Keratinocyte (primary cell): Measurements from ENCODE around the gene TMEM260. TPM values are rescaled to one million over a fixed set of nuclear protein-coding genes. Genes with fewer than 3 reads are reported as not detected.
A peak's percentile ranks its signal among the peaks of the same experiment; 100 is the strongest.

ENCODE experiments used
- DNase-seq: peaks from one replicate; pipeline ENCODE4 v3.0.0-alpha.2; 2011; ENCODE audit warnings: low read depth, missing footprints, low spot score
- FAIRE-seq: peaks from 2 replicates; lab custom pipeline; 2011; peaks lifted over from hg19 to GRCh38; lab: Jason Lieb, UNC
- H2AFZ ChIP-seq: 2 replicates; pipeline ENCODE4 v1.6.0; 2012; ENCODE audit warnings: low read length, control low read depth, inconsistent platforms; ENCODE audit not compliant: control insufficient read depth
- H3K27ac ChIP-seq: 2 replicates; pipeline ENCODE4 v1.5.1; 2011; ENCODE audit warnings: low read length; ENCODE audit not compliant: control insufficient read depth, insufficient read depth
- H3K27me3 ChIP-seq: 3 replicates; pipeline ENCODE4 v1.6.0; 2011; ENCODE audit warnings: low read length; ENCODE audit not compliant: control insufficient read depth, insufficient read depth; ENCODE audit errors: extremely low read depth
- H3K36me3 ChIP-seq, 2 experiments: 2 replicates in 1 of 2; 3 replicates in 1 of 2; pipeline ENCODE4 v1.5.1; 2011; ENCODE audit warnings: low read length in 2 of 2, mild to moderate bottlenecking in 1 of 2; ENCODE audit not compliant: control insufficient read depth in 2 of 2, insufficient read depth in 2 of 2; ENCODE audit errors: extremely low read depth in 1 of 2
- H3K4me1 ChIP-seq: 3 replicates; pipeline ENCODE4 v1.5.1; 2011; ENCODE audit warnings: low read length; ENCODE audit not compliant: control insufficient read depth, insufficient read depth; ENCODE audit errors: extremely low read depth
- H3K4me2 ChIP-seq: 3 replicates; pipeline ENCODE4 v1.6.0; 2011; ENCODE audit warnings: low read depth, low read length; ENCODE audit not compliant: control insufficient read depth, insufficient read depth; ENCODE audit errors: extremely low read depth
- H3K4me3 ChIP-seq, 3 experiments: fragments of 200-600 bp in 1 of 3; sonication (generic) in 1 of 3; 2 replicates in 2 of 3; 3 replicates in 1 of 3; pipeline ENCODE4 v1.5.1; 2011 to 2016; ENCODE audit warnings: low read length in 3 of 3, mild to moderate bottlenecking in 3 of 3, control low read depth in 2 of 3, inconsistent platforms in 1 of 3, low read depth in 1 of 3, mixed read lengths in 1 of 3, mixed run types in 1 of 3, moderate library complexity in 1 of 3; ENCODE audit not compliant: control insufficient read depth in 2 of 3, insufficient read depth in 2 of 3; ENCODE audit errors: extremely low read depth in 1 of 3
- H3K79me2 ChIP-seq: 2 replicates; pipeline ENCODE4 v1.6.0; 2012; ENCODE audit warnings: low read length; ENCODE audit not compliant: control insufficient read depth, insufficient read depth
- H3K9ac ChIP-seq: 3 replicates; pipeline ENCODE4 v1.6.0; 2011; ENCODE audit warnings: low read length; ENCODE audit not compliant: control insufficient read depth, insufficient read depth; ENCODE audit errors: extremely low read depth
- H3K9me1 ChIP-seq: 3 replicates; pipeline ENCODE4 v1.6.0; 2011; ENCODE audit warnings: low read length; ENCODE audit not compliant: control insufficient read depth, insufficient read depth; ENCODE audit errors: extremely low read depth
- H3K9me3 ChIP-seq: 2 replicates; pipeline ENCODE4 v1.5.1; 2012; ENCODE audit warnings: low read depth, low read length; ENCODE audit not compliant: control insufficient read depth
- H4K20me1 ChIP-seq: 3 replicates; pipeline ENCODE4 v1.6.0; 2011; ENCODE audit warnings: low read length; ENCODE audit not compliant: control insufficient read depth, insufficient read depth; ENCODE audit errors: extremely low read depth
- CTCF ChIP-seq, 3 experiments: IDR thresholded peaks in 1 of 3; conservative IDR thresholded peaks in 1 of 3; optimal IDR thresholded peaks in 1 of 3; 2 replicates in 2 of 3; 3 replicates in 1 of 3; pipeline versions ENCODE3 to v1.5.1; 2011; ENCODE audit warnings: low read length in 3 of 3, mild to moderate bottlenecking in 3 of 3, moderate library complexity in 2 of 3, control low read depth in 1 of 3, inconsistent platforms in 1 of 3; ENCODE audit not compliant: insufficient read depth in 2 of 3; ENCODE audit errors: extremely low read depth in 1 of 3
- EZH2 ChIP-seq: IDR thresholded peaks from one replicate; pipeline ENCODE4 v1.6.1; 2012; ENCODE audit warnings: inconsistent platforms, mild to moderate bottlenecking, low read length, moderate library complexity
- dilution Hi-C: fragments of 300-500 bp; cut with MboI; formaldehyde crosslinking; loops from one replicate; pipeline ENCODE4 v1.7.0; 2020; ENCODE audit warnings: low sequenced_read_pairs; ENCODE audit not compliant: extremely low pct_ligation_motif_present
- polyA plus RNA-seq, 5 experiments: library from polyadenylated mRNA; depleted of rRNA in 3 of 5; stranded (reverse) in 3 of 5; stranded (forward) in 1 of 5; unstranded in 1 of 5; fragments of >200 nt; gene quantifications; 1 replicate in 1 of 5; 2 replicates in 3 of 5; 3 replicates in 1 of 5; pipeline versions ENCODE4 v1.2.1 to v1.2.3, GENCODE V29; 2011 to 2012; ENCODE audit warnings: missing spikeins in 2 of 5, low read depth in 1 of 5, low replicate concordance in 1 of 5

Gene TMEM260
- polyA plus RNA-seq, 1 donor (not counting 4 experiments of a cell fraction or from before 2014, with no cell fraction given), result 13.1 TPM

GRCh38 chr14:56552615-56553014, 27.0 kb upstream of the TMEM260 start:
- H4K20me1 ChIP-seq, result no peaks in the 10 kb centered on the region
- no peaks in the 10 kb centered on the region for H3K9me1 ChIP-seq
- no peak overlapping the region for H3K4me3 ChIP-seq
- H3K36me3 ChIP-seq, result no peaks in the 10 kb centered on the region
- no peak overlapping the region for H3K9ac ChIP-seq
- no peaks in the 10 kb centered on the region for H3K4me1 ChIP-seq
- H2AFZ ChIP-seq, result no peak overlapping the region
- no peak for DNase-seq
- TF ChIP-seq EZH2, result no peak
- TF ChIP-seq CTCF (optimal IDR thresholded peaks at IDR 0.05 in 1 of 3, IDR thresholded peaks at IDR 0.05 in 1 of 3, conservative IDR thresholded peaks at IDR 0.05 in 1 of 3; ENCODE audit: extremely low read depth in 1 of 3, insufficient read depth in 2 of 3, low read length in 3 of 3), result peak in 1 of 3 experiments; percentile 8
- dilution Hi-C loops, result no loop called here
- FAIRE-seq, result no peak
- no peaks in the 10 kb centered on the region for H3K79me2 ChIP-seq
- H3K27ac ChIP-seq, result no peak overlapping the region
- H3K4me2 ChIP-seq, result no peak overlapping the region
- no peaks in the 10 kb centered on the region for H3K9me3 ChIP-seq
- H3K27me3 ChIP-seq, result no peaks in the 10 kb centered on the region

GRCh38 chr14:56554301-56554700, 25.3 kb upstream of the TMEM260 start:
- Histone ChIP-seq H3K9ac (no peak overlapping the region), H3K9me1 (no peaks in the 10 kb centered on the region), H3K4me3 (no peak overlapping the region), H4K20me1 (no peaks in the 10 kb centered on the region), H3K4me2 (no peak overlapping the region), H3K27ac (no peak overlapping the region), H3K4me1 (no peaks in the 10 kb centered on the region), H3K9me3 (no peaks in the 10 kb centered on the region), H3K27me3 (no peaks in the 10 kb centered on the region), H3K79me2 (no peaks in the 10 kb centered on the region), H2AFZ (no peak overlapping the region), H3K36me3 (no peaks in the 10 kb centered on the region)
- no peak for FAIRE-seq
- DNase-seq, result no peak
- TF ChIP-seq CTCF (optimal IDR thresholded peaks at IDR 0.05 in 1 of 3, IDR thresholded peaks at IDR 0.05 in 1 of 3, conservative IDR thresholded peaks at IDR 0.05 in 1 of 3; ENCODE audit: extremely low read depth in 1 of 3, insufficient read depth in 2 of 3, low read length in 3 of 3), result no peak
- no peak for TF ChIP-seq EZH2
- dilution Hi-C loops, result no loop called here
